ENCODE data around the gene ELMOD3. TPM values are rescaled to one million over a fixed set of nuclear protein-coding genes. Genes with fewer than 3 reads are reported as not detected.

The ELMOD3 gene
- total and polyA plus RNA-seq, 2 experiments from 2014 or later: 15.3 to 23.8 TPM

DNA sequence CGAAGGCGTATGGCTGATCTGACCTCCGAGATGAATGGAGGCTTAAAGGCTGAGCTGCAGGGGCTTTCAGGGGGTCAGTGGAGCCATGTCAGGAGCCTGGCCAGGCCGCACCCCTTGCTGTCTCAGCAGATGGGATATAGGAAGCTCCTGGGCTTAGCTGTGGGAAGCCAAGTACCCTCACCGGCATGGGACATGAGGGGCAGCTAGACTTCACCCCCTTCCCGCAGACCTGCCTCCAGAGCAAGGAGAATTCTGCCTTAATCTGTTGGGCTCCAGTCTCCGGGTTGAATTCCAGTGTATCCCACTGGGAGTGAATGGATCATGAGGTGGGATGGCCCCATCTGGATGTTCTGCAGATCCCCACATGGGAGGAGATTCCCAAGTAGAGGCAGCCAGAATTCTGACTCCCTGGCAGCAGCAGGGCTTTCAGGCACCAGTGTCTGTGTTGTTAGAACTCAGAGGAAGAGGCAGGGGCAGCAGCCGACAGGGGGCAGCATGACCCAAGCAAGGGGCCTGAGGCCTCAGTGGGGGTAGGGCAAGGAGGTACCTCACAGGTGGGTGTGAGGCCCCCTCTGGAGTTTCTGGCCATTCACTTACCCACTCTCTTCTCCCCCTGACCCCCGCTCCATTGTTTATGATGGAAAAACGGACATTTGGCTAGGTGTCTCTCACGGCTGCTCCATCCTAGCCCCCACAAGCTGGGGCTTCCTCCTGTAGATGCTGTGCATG lies 36.5 kb downstream of the ELMOD3 start:
- DNase-seq: peak; percentile 64
- no peaks in the 10 kb centered on the region for H3K79me2 ChIP-seq (ENCODE audit: insufficient read depth)
- H3K27me3 ChIP-seq (replicated peaks; ENCODE audit: insufficient read depth): no peaks in the 10 kb centered on the region
- no peak for TF ChIP-seq EZH2phosphoT487 (IDR thresholded peaks at IDR 0.05; ENCODE audit: insufficient read depth, low read depth)
- TF ChIP-seq EZH2 (IDR thresholded peaks at IDR 0.05; ENCODE audit: insufficient read depth, poor library complexity, severe bottlenecking): no peak
- H2AFZ ChIP-seq: no peak overlapping the region
- in situ Hi-C loops (cut with MboI): no loop called here
- 74 to 79% methylated on average over 10 to 11 of the region's 11 CpGs for whole genome bisulfite sequencing, 2 experiments (ENCODE audit: low coverage in 1 of 2, low lambda C conversion rate in 2 of 2, missing lambda C conversion rate in 2 of 2)
- no peak overlapping the region for H3K4me3 ChIP-seq
- H3K36me3 ChIP-seq (ENCODE audit: low read depth): peaks cover 26% of the 10 kb centered on the region
- no peaks in the 10 kb centered on the region for H3K9me3 ChIP-seq (ENCODE audit: low read depth)
- no peak overlapping the region for H3K4me2 ChIP-seq (ENCODE audit: unreplicated experiment)
- peaks cover 19% of the 10 kb centered on the region for H3K4me1 ChIP-seq (ENCODE audit: insufficient read depth)
- no peaks in the 10 kb centered on the region for H3K9me2 ChIP-seq (ENCODE audit: insufficient read depth)
- no peak overlapping the region for H3K9ac ChIP-seq
- peaks cover 26% of the 10 kb centered on the region for H3F3A ChIP-seq (ENCODE audit: insufficient read depth)
- H4K20me1 ChIP-seq (ENCODE audit: insufficient read depth): no peaks in the 10 kb centered on the region
- H3K27ac ChIP-seq: no peak overlapping the region

- Histone ChIP-seq H4K20me1 (ENCODE audit: insufficient read depth) (no peaks in the 10 kb centered on the region), H3K9me3 (ENCODE audit: low read depth) (no peaks in the 10 kb centered on the region), H3K27me3 (replicated peaks; ENCODE audit: insufficient read depth) (no peaks in the 10 kb centered on the region), H3K4me3 (no peak overlapping the region), H3K79me2 (ENCODE audit: insufficient read depth) (no peaks in the 10 kb centered on the region), H3F3A (ENCODE audit: insufficient read depth) (peaks cover 26% of the 10 kb centered on the region), H3K9me2 (ENCODE audit: insufficient read depth) (no peaks in the 10 kb centered on the region), H3K9ac (peak overlapping the region; percentile 16; the same call in 1 of the 2 replicates), H3K36me3 (ENCODE audit: low read depth) (peaks cover 15% of the 10 kb centered on the region), H3K4me2 (ENCODE audit: unreplicated experiment) (peak overlapping the region; percentile 35), H3K4me1 (ENCODE audit: insufficient read depth) (peaks cover 19% of the 10 kb centered on the region), H2AFZ (no peak overlapping the region), H3K27ac (peak overlapping the region; percentile 38)
- peak; percentile 86 for DNase-seq
- TF ChIP-seq EZH2 (IDR thresholded peaks at IDR 0.05; ENCODE audit: insufficient read depth, poor library complexity, severe bottlenecking): no peak
- no peak for TF ChIP-seq EZH2phosphoT487 (IDR thresholded peaks at IDR 0.05; ENCODE audit: insufficient read depth, low read depth)
- in situ Hi-C loops (cut with MboI): no loop called here
- 52 to 59% methylated on average over 4 of the region's 4 CpGs for WGBS, 2 experiments (ENCODE audit: low coverage in 1 of 2, low lambda C conversion rate in 2 of 2, missing lambda C conversion rate in 2 of 2)
Measured at GRCh38 chr2:85393836-85394235, 39.3 kb downstream of the ELMOD3 start.

DNA sequence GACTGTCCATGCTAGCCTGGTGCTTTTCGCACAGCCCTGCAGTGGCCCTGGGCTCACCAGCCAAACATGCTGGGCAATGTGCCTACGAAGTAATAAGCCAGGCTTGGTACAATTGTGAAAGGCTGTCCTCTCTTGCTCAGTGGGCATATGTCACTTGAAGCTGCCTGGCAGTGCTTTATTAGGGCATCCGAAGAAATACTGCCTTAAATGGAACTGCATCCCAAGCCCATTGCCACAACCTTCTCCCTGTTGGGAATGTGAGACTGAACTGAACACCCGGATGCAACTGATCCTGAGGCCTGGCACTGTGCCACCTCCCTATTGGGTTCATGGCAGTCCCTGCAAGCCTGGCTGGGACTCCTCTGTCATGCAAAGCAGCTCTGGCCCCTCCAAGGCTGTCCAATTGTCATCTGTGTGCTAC lies 39.7 kb downstream of the ELMOD3 start:
- peaks cover 15% of the 10 kb centered on the region for H3K36me3 ChIP-seq (ENCODE audit: low read depth)
- H3K4me2 ChIP-seq (ENCODE audit: unreplicated experiment): peak overlapping the region; percentile 35
- H3K9ac ChIP-seq: peak overlapping the region; percentile 16; the same call in 1 of the 2 replicates
- H3K79me2 ChIP-seq (ENCODE audit: insufficient read depth): no peaks in the 10 kb centered on the region
- peak overlapping the region; percentile 38 for H3K27ac ChIP-seq
- no peaks in the 10 kb centered on the region for H3K27me3 ChIP-seq (replicated peaks; ENCODE audit: insufficient read depth)
- TF ChIP-seq EZH2phosphoT487 (IDR thresholded peaks at IDR 0.05; ENCODE audit: insufficient read depth, low read depth) (no peak), EZH2 (IDR thresholded peaks at IDR 0.05; ENCODE audit: insufficient read depth, poor library complexity, severe bottlenecking) (no peak)
- H3K4me1 ChIP-seq (ENCODE audit: insufficient read depth): peaks cover 19% of the 10 kb centered on the region
- no peaks in the 10 kb centered on the region for H3K9me2 ChIP-seq (ENCODE audit: insufficient read depth)
- 33 to 48% methylated on average over 4 of the region's 4 CpGs for WGBS, 2 experiments (ENCODE audit: low coverage in 1 of 2, low lambda C conversion rate in 2 of 2, missing lambda C conversion rate in 2 of 2)
- no peaks in the 10 kb centered on the region for H3K9me3 ChIP-seq (ENCODE audit: low read depth)
- DNase-seq: no peak
- H3F3A ChIP-seq (ENCODE audit: insufficient read depth): peaks cover 26% of the 10 kb centered on the region
- H3K4me3 ChIP-seq: no peak overlapping the region
- in situ Hi-C loops (cut with MboI): no loop called here
- H4K20me1 ChIP-seq (ENCODE audit: insufficient read depth): no peaks in the 10 kb centered on the region
- no peak overlapping the region for H2AFZ ChIP-seq

DNA sequence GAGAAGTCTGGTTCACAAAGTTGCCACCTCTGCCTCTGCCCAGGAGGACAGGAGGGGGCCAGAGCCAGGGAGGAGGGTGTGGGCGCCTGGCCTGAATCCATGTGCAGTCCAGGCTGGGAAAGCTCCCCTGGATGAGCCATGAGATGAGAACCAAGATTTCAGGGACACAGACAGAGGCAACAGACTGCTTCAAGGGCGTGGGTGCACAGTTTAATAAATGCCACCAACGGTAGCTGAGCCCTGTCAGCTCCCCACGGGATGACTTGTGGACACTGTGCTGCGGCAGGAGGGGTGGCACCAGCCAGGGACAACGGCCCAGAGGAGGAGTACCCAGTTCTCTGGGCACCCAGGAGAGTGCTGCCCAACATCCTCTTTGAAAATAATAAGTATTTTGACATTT lies 40.4 kb downstream of the ELMOD3 start:
- H3K9me3 ChIP-seq (ENCODE audit: low read depth): no peaks in the 10 kb centered on the region
- no peak overlapping the region for H3K27ac ChIP-seq
- no peaks in the 10 kb centered on the region for H3K79me2 ChIP-seq (ENCODE audit: insufficient read depth)
- 58 to 65% methylated on average over 6 of the region's 6 CpGs for WGBS, 2 experiments (ENCODE audit: low coverage in 1 of 2, low lambda C conversion rate in 2 of 2, missing lambda C conversion rate in 2 of 2)
- H3K9me2 ChIP-seq (ENCODE audit: insufficient read depth): no peaks in the 10 kb centered on the region
- TF ChIP-seq EZH2phosphoT487 (IDR thresholded peaks at IDR 0.05; ENCODE audit: insufficient read depth, low read depth) (no peak), EZH2 (IDR thresholded peaks at IDR 0.05; ENCODE audit: insufficient read depth, poor library complexity, severe bottlenecking) (no peak)
- in situ Hi-C loops (cut with MboI): no loop called here
- DNase-seq: no peak
- peaks cover 26% of the 10 kb centered on the region for H3F3A ChIP-seq (ENCODE audit: insufficient read depth)
- H3K27me3 ChIP-seq (replicated peaks; ENCODE audit: insufficient read depth): no peaks in the 10 kb centered on the region
- peaks cover 19% of the 10 kb centered on the region for H3K4me1 ChIP-seq (ENCODE audit: insufficient read depth)
- peaks cover 15% of the 10 kb centered on the region for H3K36me3 ChIP-seq (ENCODE audit: low read depth)
- no peaks in the 10 kb centered on the region for H4K20me1 ChIP-seq (ENCODE audit: insufficient read depth)
- H3K4me2 ChIP-seq (ENCODE audit: unreplicated experiment): no peak overlapping the region
- no peak overlapping the region for H2AFZ ChIP-seq
- H3K4me3 ChIP-seq: no peak overlapping the region
- no peak overlapping the region for H3K9ac ChIP-seq

Measured in GM23248 (cell line).